ENCODE results near the gene VWA3A. TPM values are rescaled to one million over a fixed set of nuclear protein-coding genes. Genes with fewer than 3 reads are reported as not detected.

Gene VWA3A
- total and polyA plus RNA-seq, 5 donors, result 0.06 to 0.11 (median 0.09) TPM; not detected in 2

- no peak for ATAC-seq
- 84% methylated on average over 11 of the region's 11 CpGs for WGBS
- DNase-seq, result no peak
- intact Hi-C loops (cut with DNase I), result no loop called here
- Histone ChIP-seq H3K4me1 (ENCODE audit: control insufficient read depth, insufficient read depth, low read length) (no peaks in the 10 kb centered on the region), H3K27me3 (ENCODE audit: control insufficient read depth, insufficient read depth) (no peaks in the 10 kb centered on the region), H3K27ac (ENCODE audit: low read length) (no peak overlapping the region), H3K9me3 (ENCODE audit: control insufficient read depth, low read length) (no peaks in the 10 kb centered on the region), H3K4me3 (ENCODE audit: low read length) (no peak overlapping the region)
Measured at GRCh38 chr16:22183901-22184614, 91.7 kb downstream of the VWA3A start.

GRCh38 chr16:22184615-22184968 is 92.3 kb downstream of the VWA3A start:
- no peak overlapping the region for H3K4me3 ChIP-seq (ENCODE audit: low read length)
- H3K27me3 ChIP-seq (ENCODE audit: control insufficient read depth, insufficient read depth), result no peaks in the 10 kb centered on the region
- peaks cover 4% of the 10 kb centered on the region for H3K4me1 ChIP-seq (ENCODE audit: control insufficient read depth, insufficient read depth, low read length)
- ATAC-seq (no peak), DNase-seq (no peak)
- no peak overlapping the region for H3K27ac ChIP-seq (ENCODE audit: low read length)
- no peaks in the 10 kb centered on the region for H3K9me3 ChIP-seq (ENCODE audit: control insufficient read depth, low read length)
- intact Hi-C loops (cut with DNase I), result no loop called here
- WGBS, result 89% methylated on average over 6 of the region's 6 CpGs

- WGBS, result 71% methylated on average over 3 of the region's 3 CpGs
- ATAC-seq (no peak), DNase-seq (no peak)
- Histone ChIP-seq H3K27me3 (ENCODE audit: control insufficient read depth, insufficient read depth) (no peaks in the 10 kb centered on the region), H3K4me1 (ENCODE audit: control insufficient read depth, insufficient read depth, low read length) (peaks cover 6% of the 10 kb centered on the region), H3K9me3 (ENCODE audit: control insufficient read depth, low read length) (no peaks in the 10 kb centered on the region), H3K27ac (ENCODE audit: low read length) (no peak overlapping the region), H3K4me3 (ENCODE audit: low read length) (no peak overlapping the region)
- intact Hi-C loops (cut with DNase I), result loop anchor here (5.0 kb wide), 3 partner anchors 109 to 234 kb away; partner anchors contain the start of genes PDZD9 (in 4 of the 4) and UQCRC2 (in 1 of the 4)
Measured at GRCh38 chr16:22186517-22186916, 94.2 kb downstream of the VWA3A start.

- 69% methylated on average over 2 of the region's 2 CpGs for WGBS
- H3K4me1 ChIP-seq (ENCODE audit: control insufficient read depth, insufficient read depth, low read length), result peaks cover 6% of the 10 kb centered on the region
- H3K4me3 ChIP-seq (ENCODE audit: low read length), result no peak overlapping the region
- intact Hi-C loops (cut with DNase I), result loop anchor here (5.0 kb wide), 3 partner anchors 111 to 236 kb away; partner anchors contain the start of genes PDZD9 (in 4 of the 4) and UQCRC2 (in 1 of the 4)
- ATAC-seq (no peak), DNase-seq (no peak)
- H3K9me3 ChIP-seq (ENCODE audit: control insufficient read depth, low read length), result no peaks in the 10 kb centered on the region
- no peaks in the 10 kb centered on the region for H3K27me3 ChIP-seq (ENCODE audit: control insufficient read depth, insufficient read depth)
- H3K27ac ChIP-seq (ENCODE audit: low read length), result no peak overlapping the region
Measured at GRCh38 chr16:22188267-22188594, 95.9 kb downstream of the VWA3A start.

- Histone ChIP-seq H3K4me3 (ENCODE audit: low read length) (no peak overlapping the region), H3K27me3 (ENCODE audit: control insufficient read depth, insufficient read depth) (no peaks in the 10 kb centered on the region), H3K4me1 (ENCODE audit: control insufficient read depth, insufficient read depth, low read length) (peaks cover 6% of the 10 kb centered on the region), H3K9me3 (ENCODE audit: control insufficient read depth, low read length) (no peaks in the 10 kb centered on the region), H3K27ac (ENCODE audit: low read length) (peak overlapping the region; percentile 63)
- WGBS, result 33% methylated on average over 8 of the region's 8 CpGs
- DNase-seq, result peak; percentile 63 to 75 (median 63)
- no peak for ATAC-seq
- intact Hi-C loops (cut with DNase I), result loop anchor here (5.0 kb wide), 3 partner anchors 112 to 237 kb away; partner anchors contain the start of genes PDZD9 (in 4 of the 4) and UQCRC2 (in 1 of the 4)
Measured at GRCh38 chr16:22188595-22189442, 96.5 kb downstream of the VWA3A start.

- DNase-seq (peak; percentile 65 to 86 (median 81)), ATAC-seq (no peak)
- Histone ChIP-seq H3K4me3 (ENCODE audit: low read length) (peak overlapping the region; percentile 37), H3K4me1 (ENCODE audit: control insufficient read depth, insufficient read depth, low read length) (peaks cover 6% of the 10 kb centered on the region), H3K9me3 (ENCODE audit: control insufficient read depth, low read length) (no peaks in the 10 kb centered on the region), H3K27me3 (ENCODE audit: control insufficient read depth, insufficient read depth) (no peaks in the 10 kb centered on the region), H3K27ac (ENCODE audit: low read length) (peak overlapping the region; percentile 63)
- intact Hi-C loops (cut with DNase I), result loop anchor here (5.0 kb wide), 3 partner anchors 112 to 237 kb away; partner anchors contain the start of genes PDZD9 (in 4 of the 4) and UQCRC2 (in 1 of the 4)
- 5% methylated on average over 18 of the region's 18 CpGs for WGBS
Measured at GRCh38 chr16:22189473-22190080, 97.2 kb downstream of the VWA3A start.

- ATAC-seq, result peak; percentile 81 to 83
- H3K27ac ChIP-seq (ENCODE audit: low read length), result peak overlapping the region; percentile 63
- intact Hi-C loops (cut with DNase I), result no loop called here
- no peaks in the 10 kb centered on the region for H3K27me3 ChIP-seq (ENCODE audit: control insufficient read depth, insufficient read depth)
- no peaks in the 10 kb centered on the region for H3K9me3 ChIP-seq (ENCODE audit: control insufficient read depth, low read length)
- peaks cover 6% of the 10 kb centered on the region for H3K4me1 ChIP-seq (ENCODE audit: control insufficient read depth, insufficient read depth, low read length)
- DNase-seq, result peak in 2 of 3 donors; percentile 90 to 100
- WGBS, result under 1% methylated on average over 72 of the region's 72 CpGs
- H3K4me3 ChIP-seq (ENCODE audit: low read length), result peak overlapping the region; percentile 37
Measured at GRCh38 chr16:22190081-22190775, 97.9 kb downstream of the VWA3A start.

GRCh38 chr16:22190776-22191531 is 98.6 kb downstream of the VWA3A start:
- Histone ChIP-seq H3K4me1 (ENCODE audit: control insufficient read depth, insufficient read depth, low read length) (peaks cover 6% of the 10 kb centered on the region), H3K27me3 (ENCODE audit: control insufficient read depth, insufficient read depth) (no peaks in the 10 kb centered on the region), H3K4me3 (ENCODE audit: low read length) (peak overlapping the region; percentile 23), H3K27ac (ENCODE audit: low read length) (peak overlapping the region; percentile 80), H3K9me3 (ENCODE audit: control insufficient read depth, low read length) (no peaks in the 10 kb centered on the region)
- ATAC-seq (peak; percentile 86 to 89), DNase-seq (peak; percentile 100)
- under 1% methylated on average over 43 of the region's 43 CpGs for WGBS
- intact Hi-C loops (cut with DNase I), result no loop called here

GRCh38 chr16:22191532-22192260 is 99.4 kb downstream of the VWA3A start:
- Histone ChIP-seq H3K27ac (ENCODE audit: low read length) (peak overlapping the region; percentile 99), H3K4me1 (ENCODE audit: control insufficient read depth, insufficient read depth, low read length) (peaks cover 6% of the 10 kb centered on the region), H3K27me3 (ENCODE audit: control insufficient read depth, insufficient read depth) (no peaks in the 10 kb centered on the region), H3K9me3 (ENCODE audit: control insufficient read depth, low read length) (no peaks in the 10 kb centered on the region), H3K4me3 (ENCODE audit: low read length) (peak overlapping the region; percentile 23)
- peak in 1 of 3 donors; percentile 55 for DNase-seq
- WGBS, result 6% methylated on average over 9 of the region's 9 CpGs
- intact Hi-C loops (cut with DNase I), result no loop called here
- ATAC-seq, result no peak

Measured in right cardiac atrium (tissue), 5 donors.